Nucleus accumbens (tissue), 56 donors: ENCODE results near the gene TMSB10.
"Not testable (repeated sequence)": the region's sequence is repeated elsewhere in the genome, so short reads cannot be mapped to it uniquely, and the experiment has no call there.

Experiments used
- DNase-seq, 56 donors: peaks; one replicate each; lab custom pipeline; 2025; lab: John Stamatoyannopoulos, UW

TMSB10 gene

DNA sequence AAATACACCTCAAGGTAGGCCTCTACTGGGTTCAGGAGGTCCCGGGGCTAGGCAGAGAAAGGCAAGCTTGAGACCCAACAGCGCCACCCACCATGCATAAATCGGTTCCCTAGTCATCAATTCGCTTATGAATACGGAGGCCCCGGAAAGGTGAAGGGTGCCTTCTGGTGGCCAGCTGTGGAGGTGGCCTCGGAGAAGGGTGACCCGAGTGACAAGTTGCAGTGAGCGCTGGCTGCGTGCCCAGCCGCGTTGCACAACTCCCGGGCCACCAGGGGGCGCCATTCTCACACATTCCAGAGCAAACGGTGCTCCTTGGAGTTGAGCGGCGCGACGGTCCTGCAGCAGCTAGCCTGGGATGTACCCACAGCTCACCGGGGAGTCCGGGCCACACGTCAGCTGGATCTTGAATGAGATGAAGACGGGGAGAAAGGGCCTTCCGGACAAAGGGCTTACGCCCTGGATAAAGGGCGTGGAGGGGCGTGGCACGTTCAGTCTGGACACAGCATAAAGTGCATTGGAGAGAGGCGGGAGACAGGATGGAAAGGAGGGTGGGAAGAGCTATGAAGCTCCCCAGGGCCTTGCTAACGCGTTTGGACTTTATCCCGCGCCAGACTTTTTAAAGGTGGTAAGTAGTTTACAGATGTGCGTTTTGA, 20.4 kb downstream of the TMSB10 start:
- peak in 55 of 56 donors; percentile 33 to 97 (median 84) for DNase-seq

GRCh38 chr2:84927275-84927627, 21.8 kb downstream of the TMSB10 start:
- no peak for DNase-seq

GRCh38 chr2:84931384-84931821, 25.9 kb downstream of the TMSB10 start:
- no peak for DNase-seq

DNA sequence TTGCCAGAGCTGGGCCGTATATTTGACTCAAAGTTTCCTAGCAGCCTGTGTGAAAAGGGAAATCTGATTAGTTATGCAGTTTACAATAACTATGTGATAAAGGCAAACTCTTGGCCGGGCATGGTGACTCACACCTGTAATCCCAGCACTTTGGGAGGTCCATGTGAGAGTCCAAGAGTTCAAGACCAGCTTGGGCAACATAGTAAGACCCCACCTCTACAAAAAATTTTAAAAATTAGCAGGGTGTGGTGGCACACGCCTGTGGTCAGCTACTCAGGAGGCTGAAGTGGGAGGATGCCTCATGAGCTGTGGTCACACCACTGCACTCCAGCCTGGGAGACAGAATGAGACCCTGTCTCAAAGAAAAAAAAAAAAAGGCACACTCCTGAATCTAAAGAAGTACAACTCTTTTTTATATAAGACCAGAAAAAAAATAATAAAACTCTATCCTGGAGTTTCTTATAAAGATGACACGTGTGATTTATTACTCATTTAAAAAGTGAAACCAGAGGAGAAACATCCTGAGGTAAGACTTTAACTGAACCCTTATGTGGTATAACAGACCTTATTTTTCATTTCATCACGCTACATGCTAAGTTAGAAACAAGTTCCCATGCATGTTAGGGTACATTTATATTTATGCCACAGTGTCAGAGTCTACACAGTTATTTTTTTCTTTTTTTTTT, 32.9 kb downstream of the TMSB10 start:
- no peak for DNase-seq

DNA sequence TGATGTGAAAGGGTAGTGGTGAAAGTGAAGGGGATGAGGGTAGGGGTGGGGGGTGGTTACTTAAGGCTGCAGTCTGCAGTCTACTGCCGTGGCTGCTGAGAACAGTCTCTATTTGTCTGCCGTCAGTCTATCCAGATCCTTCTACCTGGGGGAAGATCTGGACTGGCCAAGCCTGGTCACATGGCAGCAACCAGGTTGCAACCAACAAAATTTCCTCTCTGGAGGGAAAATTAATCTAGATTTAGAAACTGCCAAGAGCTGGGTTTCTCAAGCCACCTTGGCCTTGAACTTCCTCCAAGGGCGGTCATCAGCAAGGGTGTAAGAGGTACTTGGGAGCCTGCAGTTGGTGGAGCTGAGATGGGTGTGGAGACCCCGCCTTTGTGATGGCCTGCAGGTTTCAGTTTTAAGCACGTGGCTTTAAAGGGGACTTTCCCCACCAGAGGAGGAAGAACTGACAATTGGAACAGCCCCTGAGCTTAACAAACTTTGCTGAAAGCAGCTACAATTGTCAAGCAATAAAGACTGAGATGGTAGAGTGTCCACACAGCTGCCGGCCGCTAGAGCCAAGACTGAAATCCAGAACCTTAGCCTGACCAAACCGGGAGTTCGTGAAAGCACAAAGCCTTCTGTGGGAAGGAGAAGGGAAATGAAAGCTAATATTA, 34.1 kb downstream of the TMSB10 start:
- no peak for DNase-seq

GRCh38 chr2:84940088-84940470, 34.6 kb downstream of the TMSB10 start:
- no peak for DNase-seq

GRCh38 chr2:84940831-84941412, 35.5 kb downstream of the TMSB10 start:
- no peak for DNase-seq

DNA sequence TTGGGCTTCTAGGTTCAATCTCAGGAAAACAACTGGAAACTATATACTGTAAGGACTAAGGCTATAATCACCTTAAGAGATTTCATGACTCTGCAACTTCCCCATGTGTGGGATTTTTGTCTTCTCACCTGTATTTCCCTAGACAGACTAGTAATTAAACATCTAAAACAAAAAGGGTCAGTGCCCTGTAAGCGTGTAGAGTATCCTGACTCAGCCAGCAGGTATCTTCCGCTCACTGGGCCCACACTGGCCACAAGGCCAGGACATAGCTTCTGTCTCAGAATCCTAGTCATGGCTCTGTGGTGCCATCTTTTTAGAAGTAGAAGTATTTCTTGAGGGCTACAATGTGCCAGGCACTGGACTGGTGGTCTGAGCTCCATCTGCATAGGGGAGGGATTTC, 36.7 kb downstream of the TMSB10 start:
- no peak for DNase-seq

DNA sequence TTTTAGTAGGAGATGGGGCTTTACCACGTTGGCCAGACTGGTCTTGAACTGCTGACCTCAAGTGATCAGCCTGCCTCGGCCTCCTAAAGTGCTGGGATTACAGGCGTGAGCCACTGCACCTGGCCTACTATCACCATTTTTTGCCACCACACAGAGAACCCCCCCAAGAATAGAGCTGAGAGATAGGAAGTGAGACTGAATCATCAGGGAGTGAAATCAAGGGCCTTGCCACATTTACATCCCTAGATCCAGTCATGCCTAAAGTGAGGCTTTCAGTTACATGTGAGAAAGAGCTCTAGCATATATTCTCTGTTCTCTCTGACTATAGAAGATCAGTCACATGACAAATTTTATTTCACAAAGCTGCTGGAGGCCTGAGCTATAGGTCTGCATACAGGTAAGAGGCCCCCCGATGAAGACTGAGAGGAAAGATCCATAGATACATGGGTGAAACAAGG, 37.5 kb downstream of the TMSB10 start:
- no peak for DNase-seq

GRCh38 chr2:84944295-84944909, 38.9 kb downstream of the TMSB10 start:
- no peak for DNase-seq

DNA sequence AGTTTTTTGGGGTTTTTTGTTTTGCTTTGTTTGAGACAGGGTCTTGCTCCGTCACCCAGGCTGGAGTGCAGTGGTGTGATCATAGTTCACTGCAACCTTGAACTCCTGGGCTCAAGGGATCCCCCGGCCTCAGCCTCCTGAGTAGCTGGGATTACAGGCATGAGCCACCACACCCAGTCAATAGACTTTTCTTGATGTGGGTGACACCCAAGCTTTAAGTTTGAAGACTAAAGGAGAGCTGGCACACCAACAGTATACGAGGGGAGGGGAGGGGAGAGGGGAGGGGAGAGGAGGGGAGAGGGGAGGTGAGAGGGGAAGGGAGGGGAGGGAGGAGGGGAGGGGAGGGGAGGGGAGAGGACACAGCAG, 40.4 kb downstream of the TMSB10 start:
- DNase-seq: not testable (repeated sequence)

GRCh38 chr2:84946204-84947009, 41.0 kb downstream of the TMSB10 start:
- DNase-seq: peak in 9 of 56 donors; percentile 2 to 12 (median 8)

GRCh38 chr2:84947010-84947593, 41.6 kb downstream of the TMSB10 start:
- no peak for DNase-seq

GRCh38 chr2:84953535-84953934, 48.1 kb downstream of the TMSB10 start:
- no peak for DNase-seq

- no peak for DNase-seq
Observed at GRCh38 chr2:84954329-84954728, 48.9 kb downstream of the TMSB10 start.
